Lung (tissue), 11 donors: Measurements from ENCODE around the gene CCR5AS.
"Not testable (repeated sequence)": the region's sequence is repeated elsewhere in the genome, so short reads cannot be mapped to it uniquely, and the experiment has no call there.

ENCODE experiments used
- ATAC-seq: fragments of 200-7000 bp; cut with Tn5 transposase; one replicate; pipeline ENCODE4 v1.9.1; 2020; ENCODE audit warnings: moderate number of reproducible peaks; ENCODE audit not compliant: insufficient read depth, low FRiP score
- DNase-seq, 3 donors: peaks; one replicate each; pipeline ENCODE4 v3.0.0-alpha.2; 2013 to 2017
- H3K27ac ChIP-seq, 2 donors: one replicate each; pipeline ENCODE4 v1.5.1; 2013; ENCODE audit warnings: mild to moderate bottlenecking in 2 of 2, moderate library complexity in 2 of 2, control low read depth in 1 of 2, inconsistent platforms in 1 of 2, low read depth in 1 of 2, low read length in 1 of 2
- H3K27me3 ChIP-seq, 3 donors: one replicate each; pipeline ENCODE4 v1.5.1; 2013; ENCODE audit warnings: low read length in 2 of 3; ENCODE audit not compliant: control insufficient read depth in 3 of 3, insufficient read depth in 3 of 3
- H3K36me3 ChIP-seq, 4 donors: one replicate each; pipeline ENCODE4 v1.5.1; 2013; ENCODE audit warnings: low read length in 4 of 4, mild to moderate bottlenecking in 1 of 4, moderate library complexity in 1 of 4; ENCODE audit not compliant: control insufficient read depth in 4 of 4, insufficient read depth in 4 of 4
- H3K4me1 ChIP-seq, 5 donors: one replicate each; pipeline ENCODE4 v1.5.1; 2013; ENCODE audit warnings: low read length in 5 of 5, mild to moderate bottlenecking in 2 of 5, moderate library complexity in 1 of 5; ENCODE audit not compliant: control insufficient read depth in 5 of 5, insufficient read depth in 5 of 5
- H3K4me3 ChIP-seq: one replicate; pipeline ENCODE4 v1.5.1; 2013; ENCODE audit warnings: mild to moderate bottlenecking, control low read depth, moderate library complexity
- H3K9ac ChIP-seq, 2 donors: one replicate each; pipeline ENCODE4 v1.5.1; 2013; ENCODE audit warnings: low read length in 2 of 2, control low read depth in 1 of 2; ENCODE audit not compliant: insufficient read depth in 1 of 2
- H3K9me3 ChIP-seq, 4 donors: one replicate each; pipeline ENCODE4 v1.5.1; 2013; ENCODE audit warnings: low read length in 3 of 4, mild to moderate bottlenecking in 1 of 4, moderate library complexity in 1 of 4; ENCODE audit not compliant: control insufficient read depth in 4 of 4, insufficient read depth in 3 of 4
- WGBS, 2 donors: extraction: QIAGEN DNeasy Blood & Tissue Kit; methylation state at CpG; one replicate each; pipeline ENCODE4 v1.1.7; 2013; 5-methylcytosine and 5-hydroxymethylcytosine counted together
- TF ChIP-seq, protein P1 (sequence below): IDR thresholded peaks from 2 replicates; pipeline ENCODE4 v1.5.1; 2012; ENCODE audit warnings: mild to moderate bottlenecking; ENCODE audit errors: control extremely low read depth, extremely low read depth
- donor health status: control.
- donor health status: control.
- donor health status: Bipolar disorder and iron deficiency.
- donor health status: healthy.
- donor health status: DM: yes; HTN: yes; CAD: no.

The CCR5AS gene

DNA sequence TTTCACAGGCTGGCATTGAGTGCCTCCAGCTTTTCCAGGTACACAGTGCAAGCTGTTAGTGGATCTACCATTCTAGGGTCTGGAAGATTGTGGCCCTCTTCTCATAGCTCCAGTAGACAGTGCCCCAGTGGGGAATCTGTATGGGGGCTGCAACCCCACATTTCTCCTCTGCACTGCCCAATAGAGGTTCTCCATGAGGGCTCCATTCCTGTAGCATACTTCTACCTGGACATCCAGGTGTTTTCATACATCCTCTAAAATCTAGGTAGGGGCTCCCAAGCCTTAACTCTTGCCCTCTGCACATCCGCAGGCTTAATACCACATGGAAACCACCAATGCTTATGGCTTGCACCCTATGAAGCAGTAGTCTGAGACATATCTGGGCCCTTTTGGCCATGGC, 68.0 kb downstream of the CCR5AS start:
- Histone ChIP-seq H3K36me3 (no peaks in the 10 kb centered on the region), H3K4me3 (no peak overlapping the region), H3K9me3 (peaks cover 0 to 8% (median 3%) of the 10 kb centered on the region in 4 donors), H3K4me1 (no peaks in the 10 kb centered on the region), H3K27ac (no peak overlapping the region), H3K9ac (no peak overlapping the region), H3K27me3 (no peaks in the 10 kb centered on the region)
- DNase-seq, result no peak
- TF ChIP-seq, protein P1, sequence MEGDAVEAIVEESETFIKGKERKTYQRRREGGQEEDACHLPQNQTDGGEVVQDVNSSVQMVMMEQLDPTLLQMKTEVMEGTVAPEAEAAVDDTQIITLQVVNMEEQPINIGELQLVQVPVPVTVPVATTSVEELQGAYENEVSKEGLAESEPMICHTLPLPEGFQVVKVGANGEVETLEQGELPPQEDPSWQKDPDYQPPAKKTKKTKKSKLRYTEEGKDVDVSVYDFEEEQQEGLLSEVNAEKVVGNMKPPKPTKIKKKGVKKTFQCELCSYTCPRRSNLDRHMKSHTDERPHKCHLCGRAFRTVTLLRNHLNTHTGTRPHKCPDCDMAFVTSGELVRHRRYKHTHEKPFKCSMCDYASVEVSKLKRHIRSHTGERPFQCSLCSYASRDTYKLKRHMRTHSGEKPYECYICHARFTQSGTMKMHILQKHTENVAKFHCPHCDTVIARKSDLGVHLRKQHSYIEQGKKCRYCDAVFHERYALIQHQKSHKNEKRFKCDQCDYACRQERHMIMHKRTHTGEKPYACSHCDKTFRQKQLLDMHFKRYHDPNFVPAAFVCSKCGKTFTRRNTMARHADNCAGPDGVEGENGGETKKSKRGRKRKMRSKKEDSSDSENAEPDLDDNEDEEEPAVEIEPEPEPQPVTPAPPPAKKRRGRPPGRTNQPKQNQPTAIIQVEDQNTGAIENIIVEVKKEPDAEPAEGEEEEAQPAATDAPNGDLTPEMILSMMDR, result no peak
- WGBS, 2 donors, result 89 to 92% methylated on average over 1 of the region's 1 CpG
- no peak for ATAC-seq

DNA sequence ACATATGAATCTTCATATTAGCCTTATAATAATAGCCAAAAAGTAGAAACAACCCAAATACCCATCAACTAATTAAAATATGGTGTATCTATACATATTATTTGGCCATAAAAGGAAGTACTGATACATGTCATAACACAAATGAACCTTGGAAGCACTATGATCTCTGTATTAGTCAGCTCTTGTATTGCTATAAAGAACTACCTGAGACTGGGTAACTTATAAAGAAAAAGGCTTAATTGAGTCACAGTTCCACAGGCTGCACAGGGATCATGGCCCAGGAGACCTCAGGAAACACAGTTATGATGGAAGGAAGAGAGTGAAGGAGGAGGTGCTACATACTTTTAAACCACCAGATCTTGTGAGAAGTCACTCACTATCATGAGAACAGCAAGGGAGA, 69.0 kb downstream of the CCR5AS start:
- Histone ChIP-seq H3K4me3 (no peak overlapping the region), H3K9me3 (peaks cover 0 to 8% (median 3%) of the 10 kb centered on the region in 4 donors), H3K27ac (no peak overlapping the region), H3K9ac (no peak overlapping the region), H3K4me1 (no peaks in the 10 kb centered on the region), H3K36me3 (no peaks in the 10 kb centered on the region), H3K27me3 (no peaks in the 10 kb centered on the region)
- no peak for DNase-seq
- no peak for ATAC-seq
- TF ChIP-seq, protein P1, result no peak

- ATAC-seq (no peak), DNase-seq (no peak)
- Histone ChIP-seq H3K4me3 (no peak overlapping the region), H3K36me3 (no peaks in the 10 kb centered on the region), H3K27me3 (no peaks in the 10 kb centered on the region), H3K9ac (no peak overlapping the region), H3K9me3 (peaks cover 0 to 8% (median 3%) of the 10 kb centered on the region in 4 donors), H3K4me1 (no peaks in the 10 kb centered on the region), H3K27ac (no peak overlapping the region)
- WGBS, 2 donors, result 76 to 85% methylated on average over 3 of the region's 3 CpGs
- TF ChIP-seq, protein P1, result no peak
These were observed 71.3 kb downstream of the CCR5AS start for GRCh38 chr3:46335541-46335940.

GRCh38 chr3:46334741-46335478, 72.0 kb downstream of the CCR5AS start:
- WGBS, 2 donors, result 67 to 68% methylated on average over 4 of the region's 4 CpGs
- TF ChIP-seq, protein P1, result no peak
- no peak for ATAC-seq
- Histone ChIP-seq H3K27me3 (no peaks in the 10 kb centered on the region), H3K9me3 (peaks cover 0 to 8% (median 3%) of the 10 kb centered on the region in 4 donors), H3K27ac (no peak overlapping the region), H3K4me1 (no peaks in the 10 kb centered on the region), H3K4me3 (no peak overlapping the region), H3K36me3 (no peaks in the 10 kb centered on the region), H3K9ac (no peak overlapping the region)
- peak in 1 of 3 donors; percentile 5 for DNase-seq

DNA sequence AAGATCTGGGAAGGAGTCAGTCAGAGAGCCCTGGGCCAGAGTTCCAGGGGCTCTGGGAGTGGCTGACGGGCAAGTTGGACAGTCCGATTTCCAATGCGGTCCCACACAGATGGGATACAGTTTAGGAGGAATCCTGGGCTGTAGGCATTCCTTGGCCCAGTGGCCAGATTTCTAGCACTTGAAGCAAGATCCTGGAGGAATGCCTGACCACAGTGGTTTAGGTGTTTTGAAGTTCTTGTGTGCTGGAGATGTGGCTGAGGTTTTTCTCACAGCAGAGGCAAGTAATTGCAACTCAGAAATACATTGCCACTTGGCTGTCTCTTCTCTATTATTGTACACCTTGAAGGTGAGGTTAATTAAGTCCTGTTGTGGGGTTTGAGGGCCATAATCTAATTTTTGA, 76.2 kb downstream of the CCR5AS start:
- H3K9me3 ChIP-seq, H3K27me3 ChIP-seq, H3K9ac ChIP-seq, DNase-seq, H3K27ac ChIP-seq, H3K4me3 ChIP-seq, H3K36me3 ChIP-seq, H3K4me1 ChIP-seq, ATAC-seq: not testable (repeated sequence)
- 95 to 97% methylated on average over 3 of the region's 3 CpGs for WGBS, 2 donors
